Stimulated activated naive B cell treated with anti-CD40 and anti-IgM and Interleukin-4, amounts not matched to agents 10 μg/mL and 1 μg/mL and 100 μg/mL, for 72 hours (primary cell): ENCODE data around the gene RGS6.

Experiments used
- ATAC-seq, 2 donors: fragments of 150-1000 bp; cut with Tn5 transposase; replicated peaks; 2 replicates each; pipeline ENCODE4 v1.10.0; 2021; ENCODE audit warnings: moderate library complexity in 1 of 2
- DNase-seq: peaks from one replicate; pipeline ENCODE4 v3.0.0; 2021
- H3K27ac Mint-ChIP-seq: one replicate; pipeline ENCODE4 v1.8.0; 2022; ENCODE audit warnings: mild to moderate bottlenecking, mixed read lengths
- H3K27me3 Mint-ChIP-seq, 2 donors: one replicate each; pipeline ENCODE4 v1.8.0; 2022; ENCODE audit warnings: mixed read lengths in 2 of 2
- H3K36me3 Mint-ChIP-seq, 2 donors: one replicate each; pipeline ENCODE4 v1.8.0; 2022; ENCODE audit warnings: mixed read lengths in 2 of 2, mild to moderate bottlenecking in 1 of 2
- H3K4me1 Mint-ChIP-seq, 2 donors: one replicate each; pipeline ENCODE4 v1.8.0; 2022; ENCODE audit warnings: mixed read lengths in 2 of 2, mild to moderate bottlenecking in 1 of 2
- H3K4me3 Mint-ChIP-seq, 2 donors: one replicate each; pipeline ENCODE4 v1.8.0; 2022; ENCODE audit warnings: mild to moderate bottlenecking in 2 of 2, mixed read lengths in 2 of 2, moderate library complexity in 1 of 2
- H3K9me3 Mint-ChIP-seq, 2 donors: one replicate each; pipeline ENCODE4 v1.8.0; 2022; ENCODE audit warnings: mixed read lengths in 2 of 2, mild to moderate bottlenecking in 1 of 2

RGS6 gene

DNA sequence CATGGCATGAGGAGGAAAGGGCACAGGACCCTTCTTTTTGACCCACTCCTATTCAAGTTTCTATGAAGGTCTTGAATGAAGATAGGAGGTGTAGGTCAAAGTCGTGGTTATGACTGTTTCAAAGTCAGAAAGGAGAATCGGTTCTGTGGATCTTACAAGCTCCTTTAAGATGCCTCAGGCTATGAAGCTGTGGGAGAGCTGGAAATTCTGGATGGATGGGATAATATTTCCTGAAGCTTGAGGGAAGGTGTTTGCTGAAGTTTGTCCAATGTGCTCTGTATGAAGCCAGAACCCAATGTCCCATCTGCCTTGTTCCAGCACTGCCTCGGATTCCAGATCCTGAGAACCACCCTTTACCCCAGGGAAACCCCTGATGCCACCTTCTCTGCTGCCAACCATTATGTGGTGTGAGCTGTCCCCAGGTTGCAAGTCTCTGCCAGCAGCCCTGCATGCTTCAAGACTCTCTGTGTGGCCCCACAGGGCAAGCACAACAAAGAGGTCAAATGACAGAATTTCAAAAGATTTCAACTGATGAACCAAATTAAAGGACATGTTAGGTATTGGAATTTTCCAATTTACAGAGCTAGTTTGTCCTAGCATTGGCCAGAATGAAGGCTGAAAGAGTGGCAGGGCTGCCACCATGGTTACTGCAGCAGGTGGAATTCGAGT lies 472.0 kb downstream of the RGS6 start:
- DNase-seq (no peak), ATAC-seq (no peak)
- peaks cover 0 to 3% of the 10 kb centered on the region in 2 donors for H3K9me3 Mint-ChIP-seq
- H3K4me3 Mint-ChIP-seq, result no peak overlapping the region
- H3K27ac Mint-ChIP-seq, result no peak overlapping the region
- H3K27me3 Mint-ChIP-seq, result peaks cover 38 to 53% of the 10 kb centered on the region in 2 donors
- no peaks in the 10 kb centered on the region for H3K36me3 Mint-ChIP-seq
- peaks cover 2 to 6% of the 10 kb centered on the region in 2 donors for H3K4me1 Mint-ChIP-seq

DNA sequence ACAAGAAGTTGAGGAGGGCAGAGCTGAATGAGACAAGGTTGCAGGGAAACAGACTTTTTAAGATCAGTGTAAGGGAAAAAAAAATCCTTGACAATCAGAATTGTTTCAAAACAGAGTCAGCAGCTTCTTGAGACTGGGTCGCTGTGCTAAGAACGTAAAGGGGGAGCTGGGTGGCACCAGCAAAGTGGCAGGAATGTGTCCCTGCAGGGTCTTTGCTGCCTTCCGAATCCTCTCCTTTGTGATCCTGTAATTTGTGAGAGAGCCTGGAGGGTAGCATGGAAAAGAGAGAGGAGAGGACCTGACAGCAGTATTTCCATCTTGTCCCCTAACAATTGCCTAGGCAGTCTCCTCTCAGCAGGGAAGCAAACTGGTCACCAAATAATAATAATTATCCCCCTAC lies 472.8 kb downstream of the RGS6 start:
- Mint-ChIP-seq H3K27me3 (peaks cover 38 to 46% of the 10 kb centered on the region in 2 donors), H3K27ac (no peak overlapping the region), H3K4me3 (no peak overlapping the region), H3K36me3 (no peaks in the 10 kb centered on the region), H3K9me3 (peaks cover 0 to 3% of the 10 kb centered on the region in 2 donors), H3K4me1 (peaks cover 2 to 6% of the 10 kb centered on the region in 2 donors)
- no peak for DNase-seq
- ATAC-seq, result no peak

DNA sequence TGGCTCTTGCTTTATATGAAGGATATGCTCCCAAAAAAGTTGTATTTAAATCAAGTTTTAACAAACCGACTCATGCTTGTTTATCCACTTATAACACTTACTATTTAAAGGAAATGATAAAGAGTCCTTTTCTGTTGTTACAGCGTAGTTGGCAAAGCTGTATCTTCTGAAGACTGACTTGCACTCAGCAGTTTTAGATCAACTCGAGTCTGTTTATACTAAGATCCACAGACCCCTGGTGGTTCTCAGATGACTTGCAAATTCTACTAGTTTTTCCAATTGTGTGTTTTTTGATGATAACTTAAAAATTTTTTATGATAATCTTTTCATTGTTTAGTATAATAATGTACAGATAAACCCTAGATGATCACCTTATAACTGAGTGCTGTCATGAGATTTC lies 475.8 kb downstream of the RGS6 start:
- Mint-ChIP-seq H3K27me3 (peaks cover 20 to 24% of the 10 kb centered on the region in 2 donors), H3K4me1 (no peaks in the 10 kb centered on the region), H3K27ac (no peak overlapping the region), H3K9me3 (peaks cover 0 to 5% of the 10 kb centered on the region in 2 donors), H3K36me3 (no peaks in the 10 kb centered on the region), H3K4me3 (no peak overlapping the region)
- ATAC-seq (no peak), DNase-seq (no peak)

DNA sequence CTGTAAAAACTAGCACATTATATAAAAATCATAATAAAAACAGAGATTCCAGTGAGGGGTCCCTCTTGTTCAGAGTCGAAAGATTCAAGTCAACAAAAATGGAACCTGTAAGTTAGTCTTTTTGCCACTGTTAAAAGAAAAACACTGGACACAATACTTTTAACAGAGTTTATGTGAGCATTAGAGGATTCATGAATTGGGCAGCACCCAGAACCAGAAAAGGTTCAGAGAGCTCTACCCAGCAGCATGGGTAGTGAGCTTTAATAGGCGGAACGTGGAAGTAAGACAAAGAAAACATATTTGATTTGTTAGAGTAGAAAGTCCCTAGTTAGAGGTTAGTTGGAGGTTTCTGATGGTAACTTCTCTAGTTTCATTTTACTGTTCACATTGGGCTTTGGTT lies 476.8 kb downstream of the RGS6 start:
- no peak for ATAC-seq
- Mint-ChIP-seq H3K27ac (no peak overlapping the region), H3K27me3 (peaks cover 15 to 20% of the 10 kb centered on the region in 2 donors), H3K4me3 (no peak overlapping the region), H3K9me3 (peaks cover 0 to 5% of the 10 kb centered on the region in 2 donors), H3K4me1 (no peaks in the 10 kb centered on the region), H3K36me3 (no peaks in the 10 kb centered on the region)
- DNase-seq, result no peak

DNA sequence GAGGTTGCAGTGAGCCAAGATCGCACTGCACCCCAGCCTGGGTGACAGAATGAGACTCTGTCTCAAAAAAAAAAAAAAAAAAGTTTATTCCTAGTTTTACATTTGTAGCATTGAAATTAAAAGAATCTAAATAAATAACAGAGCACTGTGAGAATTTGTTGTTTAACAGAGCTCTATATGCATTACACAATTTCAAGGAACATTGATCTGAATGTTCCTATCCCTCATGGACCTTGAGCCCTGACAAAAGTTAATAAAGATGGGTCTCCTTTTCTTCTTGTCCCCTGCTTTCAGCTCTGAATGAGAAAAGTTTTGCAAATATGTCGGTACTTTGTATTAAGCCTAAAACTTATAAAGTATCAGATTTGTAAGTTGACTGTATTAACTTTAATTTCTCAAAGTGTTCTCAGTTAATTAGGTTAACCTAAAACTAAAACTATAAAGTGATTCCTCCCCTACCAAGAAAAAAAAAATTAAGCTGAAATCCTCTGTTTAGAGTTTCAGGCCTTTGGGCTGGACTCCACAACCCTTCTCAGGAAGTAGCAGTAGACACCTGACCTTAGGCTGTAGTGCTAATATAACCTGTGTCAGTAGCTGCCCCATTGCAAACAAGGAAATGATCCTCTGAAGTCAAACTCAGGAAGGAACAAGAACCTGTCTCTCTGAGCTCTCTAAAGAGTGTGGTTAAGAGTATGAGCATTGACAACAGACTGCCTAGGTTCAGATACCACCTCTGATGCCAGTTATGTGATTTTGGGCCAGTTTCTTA lies 484.0 kb downstream of the RGS6 start:
- H3K4me1 Mint-ChIP-seq, result peaks cover 4 to 7% of the 10 kb centered on the region in 2 donors
- H3K4me3 Mint-ChIP-seq, result no peak overlapping the region
- peaks cover 0 to 10% of the 10 kb centered on the region in 2 donors for H3K9me3 Mint-ChIP-seq
- no peak for DNase-seq
- no peak overlapping the region for H3K27ac Mint-ChIP-seq
- H3K27me3 Mint-ChIP-seq, result peaks cover 26% of the 10 kb centered on the region in 2 donors
- peaks cover 0 to 2% of the 10 kb centered on the region in 2 donors for H3K36me3 Mint-ChIP-seq
- ATAC-seq, result no peak

DNA sequence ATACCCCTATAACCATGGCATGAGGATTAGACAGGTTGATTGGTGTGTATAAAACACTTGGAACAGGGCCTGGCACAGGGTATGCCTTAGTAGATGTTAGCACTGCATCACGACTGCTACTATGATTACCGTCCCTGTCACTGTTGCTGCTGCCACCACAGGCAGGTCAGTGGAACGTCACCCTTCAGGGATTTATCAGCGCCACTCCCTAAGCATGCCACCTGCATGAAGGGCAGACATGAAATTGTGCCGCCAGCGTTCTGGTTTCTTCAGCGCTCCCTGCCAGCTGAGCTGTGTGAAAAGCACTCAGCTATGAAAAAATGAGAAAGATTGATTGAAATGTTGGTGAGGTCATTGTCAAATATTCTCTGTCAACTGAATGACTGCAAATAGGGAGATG lies 484.7 kb downstream of the RGS6 start:
- peaks cover 0 to 2% of the 10 kb centered on the region in 2 donors for H3K36me3 Mint-ChIP-seq
- peak in 1 of 2 donors; percentile 61 for ATAC-seq
- no peak for DNase-seq
- H3K4me3 Mint-ChIP-seq, result no peak overlapping the region
- no peak overlapping the region for H3K27ac Mint-ChIP-seq
- H3K27me3 Mint-ChIP-seq, result peaks cover 26 to 31% of the 10 kb centered on the region in 2 donors
- H3K9me3 Mint-ChIP-seq, result peaks cover 0 to 10% of the 10 kb centered on the region in 2 donors
- H3K4me1 Mint-ChIP-seq, result peaks cover 4 to 7% of the 10 kb centered on the region in 2 donors

DNA sequence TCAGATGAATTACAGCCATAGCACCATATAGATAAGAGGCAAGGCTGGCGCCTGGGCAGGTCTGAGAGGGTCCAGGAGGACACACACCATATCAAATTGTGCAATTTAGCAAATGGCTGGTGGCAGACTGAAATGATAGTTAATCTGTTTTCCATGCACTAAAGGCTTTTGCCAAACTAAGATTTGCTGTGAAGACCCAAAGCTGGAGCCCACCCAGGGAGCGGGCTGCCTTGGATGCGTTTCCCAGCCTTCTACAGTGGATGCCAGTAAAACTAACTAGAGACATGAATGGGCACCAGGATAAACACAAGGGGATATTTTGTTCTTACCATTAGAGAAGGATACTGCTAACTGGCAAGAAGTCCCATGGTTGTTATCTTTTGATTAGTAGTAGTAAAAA lies 486.6 kb downstream of the RGS6 start:
- Mint-ChIP-seq H3K27me3 (peaks cover 35 to 44% of the 10 kb centered on the region in 2 donors), H3K9me3 (peaks cover 0 to 11% of the 10 kb centered on the region in 2 donors), H3K27ac (no peak overlapping the region), H3K4me1 (peaks cover 4 to 7% of the 10 kb centered on the region in 2 donors), H3K4me3 (no peak overlapping the region), H3K36me3 (peaks cover 0 to 2% of the 10 kb centered on the region in 2 donors)
- ATAC-seq (no peak), DNase-seq (no peak)

DNA sequence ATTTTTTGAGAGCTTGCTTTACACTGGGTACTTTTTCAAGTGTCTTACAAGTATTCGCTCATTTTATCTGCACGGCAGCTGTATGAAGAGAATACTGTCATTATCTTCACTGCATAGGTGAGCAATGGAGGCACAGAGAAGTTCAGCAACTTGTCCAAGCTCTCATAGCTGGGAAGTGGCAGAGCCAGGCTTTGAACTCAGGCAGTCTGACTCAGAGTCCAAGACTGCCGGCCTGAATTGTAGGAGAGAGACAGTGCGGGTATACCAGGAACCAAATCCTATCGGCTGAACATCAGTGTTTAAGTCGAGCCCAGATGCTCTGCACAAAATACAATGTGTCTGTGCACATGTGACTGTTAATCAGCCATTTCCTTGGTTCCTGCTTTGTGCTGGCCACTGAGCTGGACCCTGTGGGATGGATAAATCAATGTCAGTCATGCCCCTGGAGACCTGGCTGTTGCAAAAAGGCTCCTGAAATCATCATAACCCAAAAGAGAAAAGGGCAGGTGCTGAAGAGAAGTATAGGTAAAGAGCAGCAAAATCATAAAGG lies 487.1 kb downstream of the RGS6 start:
- ATAC-seq (no peak), DNase-seq (no peak)
- peaks cover 4 to 7% of the 10 kb centered on the region in 2 donors for H3K4me1 Mint-ChIP-seq
- no peak overlapping the region for H3K27ac Mint-ChIP-seq
- H3K27me3 Mint-ChIP-seq, result peaks cover 35 to 45% of the 10 kb centered on the region in 2 donors
- H3K9me3 Mint-ChIP-seq, result peaks cover 0 to 9% of the 10 kb centered on the region in 2 donors
- H3K4me3 Mint-ChIP-seq, result no peak overlapping the region
- no peaks in the 10 kb centered on the region for H3K36me3 Mint-ChIP-seq

DNA sequence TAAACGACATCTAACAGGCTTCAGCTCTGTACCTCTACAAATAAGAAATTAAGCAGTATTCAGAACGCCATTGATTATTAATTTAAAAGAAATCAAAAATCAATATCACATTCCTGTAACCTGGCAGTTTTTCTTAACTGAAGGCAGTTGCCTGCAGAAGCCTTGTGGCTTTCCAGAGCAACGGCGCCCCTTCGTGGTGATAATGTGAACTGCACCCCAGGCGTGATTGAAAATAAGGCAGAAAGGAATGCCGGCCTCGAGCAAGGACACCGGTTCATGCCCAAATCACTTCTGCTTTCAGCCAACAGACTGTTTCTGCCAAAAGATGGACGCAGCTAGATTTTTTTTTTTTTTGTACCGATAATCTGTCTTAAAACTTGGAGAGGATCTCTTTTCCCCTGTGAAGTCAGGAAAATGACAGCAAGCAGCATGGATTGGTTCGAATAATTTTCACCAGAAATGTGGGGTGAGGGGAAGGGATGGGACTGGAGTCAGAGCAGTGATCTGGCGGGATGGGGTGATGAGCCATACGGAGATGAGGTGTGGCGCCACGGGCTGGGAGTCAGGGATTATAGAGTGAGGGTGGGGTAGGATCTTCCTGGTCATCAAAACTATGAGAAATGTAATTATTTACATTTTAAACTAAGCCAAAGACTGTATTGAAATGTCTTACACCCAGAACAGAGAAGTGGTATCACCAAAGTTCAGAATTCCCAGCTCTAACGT lies 488.7 kb downstream of the RGS6 start:
- Mint-ChIP-seq H3K9me3 (peaks cover 0 to 1% of the 10 kb centered on the region in 2 donors), H3K4me3 (no peak overlapping the region), H3K4me1 (peaks cover 4 to 7% of the 10 kb centered on the region in 2 donors), H3K27ac (no peak overlapping the region), H3K36me3 (no peaks in the 10 kb centered on the region), H3K27me3 (peaks cover 24 to 35% of the 10 kb centered on the region in 2 donors)
- ATAC-seq (peak; percentile 54 to 68), DNase-seq (peak; percentile 69)

DNA sequence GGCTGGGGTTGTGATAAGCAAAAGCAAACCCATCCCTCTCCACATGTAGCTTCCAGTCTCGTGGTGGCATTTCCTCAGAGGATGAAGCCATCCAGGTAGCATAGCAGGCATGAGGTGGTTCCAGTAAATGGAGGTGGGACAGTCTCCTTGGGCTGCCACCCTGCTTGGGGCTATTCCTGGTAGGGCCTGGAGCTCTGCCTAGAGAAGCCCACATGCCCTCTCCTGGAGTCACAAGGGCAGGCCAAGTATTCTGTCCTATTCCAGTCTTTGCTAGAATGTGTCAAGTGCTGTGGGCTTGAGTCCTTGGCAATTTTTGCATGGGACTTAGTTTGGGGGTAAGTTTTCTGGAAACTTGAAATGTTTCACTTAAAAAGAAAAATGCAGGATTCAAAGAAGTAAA lies 491.7 kb downstream of the RGS6 start:
- no peak for ATAC-seq
- H3K9me3 Mint-ChIP-seq, result peaks cover 9 to 10% of the 10 kb centered on the region in 2 donors
- H3K27me3 Mint-ChIP-seq, result peaks cover 20 to 41% of the 10 kb centered on the region in 2 donors
- peaks cover 4% of the 10 kb centered on the region in 2 donors for H3K4me1 Mint-ChIP-seq
- peaks cover 5 to 10% of the 10 kb centered on the region in 2 donors for H3K36me3 Mint-ChIP-seq
- H3K27ac Mint-ChIP-seq, result no peak overlapping the region
- H3K4me3 Mint-ChIP-seq, result no peak overlapping the region
- no peak for DNase-seq

DNA sequence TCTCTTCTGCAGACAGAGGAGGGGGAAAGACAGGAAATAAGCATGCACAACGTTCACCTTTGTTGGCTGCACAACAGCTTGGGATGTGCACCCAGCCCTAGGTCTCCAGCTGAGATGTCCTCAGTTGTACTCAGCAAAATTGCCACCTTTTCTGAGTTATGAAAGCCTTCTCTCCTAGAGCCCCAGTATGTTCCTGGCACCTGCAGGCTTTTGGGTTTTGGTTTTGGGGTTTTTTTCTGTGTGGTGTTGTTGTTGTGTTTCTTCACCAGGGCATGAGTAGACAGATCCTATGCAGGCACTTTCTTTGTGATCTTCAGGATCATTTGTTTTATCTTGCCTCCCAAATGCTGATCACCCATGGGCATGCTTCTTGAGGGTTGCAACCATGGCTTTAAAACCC lies 498.2 kb downstream of the RGS6 start:
- Mint-ChIP-seq H3K4me1 (no peaks in the 10 kb centered on the region), H3K36me3 (peaks cover 5 to 14% of the 10 kb centered on the region in 2 donors), H3K4me3 (no peak overlapping the region), H3K27me3 (peaks cover 6 to 14% of the 10 kb centered on the region in 2 donors), H3K27ac (no peak overlapping the region), H3K9me3 (peaks cover 16% of the 10 kb centered on the region in 2 donors)
- ATAC-seq, result no peak
- DNase-seq, result no peak

DNA sequence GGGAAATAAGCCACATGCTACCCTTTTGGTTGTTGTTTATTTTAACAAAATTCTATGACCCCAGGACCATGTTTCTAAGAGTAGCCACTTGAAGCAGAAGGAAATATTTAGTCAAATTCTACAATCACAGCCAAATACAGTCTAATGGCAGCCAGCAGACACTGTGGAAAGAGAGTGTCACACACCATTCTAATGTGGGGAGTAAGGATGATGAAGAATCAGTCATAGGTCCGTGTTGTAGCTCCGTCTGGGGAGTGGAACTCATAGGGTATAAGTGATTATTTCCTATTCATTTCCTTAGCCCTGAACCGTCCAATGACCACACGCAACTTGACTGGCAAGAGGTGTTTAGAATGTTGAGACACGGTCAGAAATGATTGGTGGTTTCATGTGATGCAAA lies 500.5 kb downstream of the RGS6 start:
- no peak overlapping the region for H3K4me3 Mint-ChIP-seq
- H3K9me3 Mint-ChIP-seq, result peaks cover 12 to 13% of the 10 kb centered on the region in 2 donors
- H3K4me1 Mint-ChIP-seq, result no peaks in the 10 kb centered on the region
- peaks cover 10 to 13% of the 10 kb centered on the region in 2 donors for H3K27me3 Mint-ChIP-seq
- H3K36me3 Mint-ChIP-seq, result peaks cover 2 to 11% of the 10 kb centered on the region in 2 donors
- ATAC-seq (no peak), DNase-seq (no peak)
- H3K27ac Mint-ChIP-seq, result no peak overlapping the region

DNA sequence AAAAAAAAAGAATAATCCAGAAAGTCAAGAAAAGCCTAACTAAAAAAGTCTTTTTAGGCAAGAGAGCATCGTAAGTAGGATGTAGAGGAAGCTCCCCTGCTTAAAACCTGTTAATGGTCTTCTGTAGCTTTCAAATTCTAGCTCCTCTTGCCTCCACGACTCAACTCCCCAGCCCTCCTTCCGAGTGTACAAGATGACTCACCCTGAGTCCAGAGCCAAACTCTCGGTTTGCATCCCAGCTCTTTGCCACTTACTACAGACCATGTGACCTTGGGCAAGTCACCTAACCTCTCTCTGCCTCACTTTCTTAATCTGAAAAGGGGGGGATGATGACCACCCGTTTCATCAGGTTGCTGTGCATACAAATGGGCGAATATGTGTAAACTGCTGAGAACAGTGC lies 501.3 kb downstream of the RGS6 start:
- Mint-ChIP-seq H3K27me3 (peaks cover 7 to 17% of the 10 kb centered on the region in 2 donors), H3K4me1 (peaks cover 0 to 1% of the 10 kb centered on the region in 2 donors), H3K4me3 (no peak overlapping the region), H3K36me3 (peaks cover 0 to 4% of the 10 kb centered on the region in 2 donors), H3K27ac (no peak overlapping the region), H3K9me3 (peaks cover 6 to 8% of the 10 kb centered on the region in 2 donors)
- DNase-seq (no peak), ATAC-seq (no peak)

DNA sequence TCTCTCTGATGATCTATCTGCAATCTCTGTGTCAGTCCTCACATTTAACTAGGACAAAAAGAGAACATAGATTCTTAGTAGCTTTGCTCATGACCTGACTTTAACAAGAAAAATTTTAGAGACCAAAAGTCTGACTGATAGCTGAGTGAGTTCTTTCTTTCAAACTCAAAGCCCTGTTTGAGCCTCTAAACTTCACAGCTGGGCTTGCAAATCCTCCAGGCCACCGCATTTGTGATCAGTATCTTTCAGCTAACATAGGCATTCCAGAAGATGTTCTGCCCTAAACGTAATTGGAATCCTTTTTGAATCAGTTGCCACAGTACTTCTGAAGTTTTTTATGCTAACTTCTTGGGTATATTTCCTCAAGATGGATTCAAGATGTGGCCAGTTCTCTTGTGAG lies 502.6 kb downstream of the RGS6 start:
- H3K27ac Mint-ChIP-seq, result no peak overlapping the region
- ATAC-seq (no peak), DNase-seq (no peak)
- no peaks in the 10 kb centered on the region for H3K36me3 Mint-ChIP-seq
- H3K9me3 Mint-ChIP-seq, result peaks cover 4 to 5% of the 10 kb centered on the region in 2 donors
- peaks cover 7 to 22% of the 10 kb centered on the region in 2 donors for H3K27me3 Mint-ChIP-seq
- peaks cover 5 to 15% of the 10 kb centered on the region in 2 donors for H3K4me1 Mint-ChIP-seq
- H3K4me3 Mint-ChIP-seq, result no peak overlapping the region
